HG03378 (cell line): ENCODE results near the gene NDUFAF3.
"Not testable (repeated sequence)": the region's sequence is repeated elsewhere in the genome, so short reads cannot be mapped to it uniquely, and the experiment has no call there.

ENCODE experiments used
- ATAC-seq: cut with Tn5 transposase; IDR thresholded peaks from one replicate; pipeline ENCODE4 v1.9.1; 2021; ENCODE audit warnings: mild to moderate bottlenecking, moderate library complexity; ENCODE audit not compliant: unreplicated experiment

NDUFAF3 gene

DNA sequence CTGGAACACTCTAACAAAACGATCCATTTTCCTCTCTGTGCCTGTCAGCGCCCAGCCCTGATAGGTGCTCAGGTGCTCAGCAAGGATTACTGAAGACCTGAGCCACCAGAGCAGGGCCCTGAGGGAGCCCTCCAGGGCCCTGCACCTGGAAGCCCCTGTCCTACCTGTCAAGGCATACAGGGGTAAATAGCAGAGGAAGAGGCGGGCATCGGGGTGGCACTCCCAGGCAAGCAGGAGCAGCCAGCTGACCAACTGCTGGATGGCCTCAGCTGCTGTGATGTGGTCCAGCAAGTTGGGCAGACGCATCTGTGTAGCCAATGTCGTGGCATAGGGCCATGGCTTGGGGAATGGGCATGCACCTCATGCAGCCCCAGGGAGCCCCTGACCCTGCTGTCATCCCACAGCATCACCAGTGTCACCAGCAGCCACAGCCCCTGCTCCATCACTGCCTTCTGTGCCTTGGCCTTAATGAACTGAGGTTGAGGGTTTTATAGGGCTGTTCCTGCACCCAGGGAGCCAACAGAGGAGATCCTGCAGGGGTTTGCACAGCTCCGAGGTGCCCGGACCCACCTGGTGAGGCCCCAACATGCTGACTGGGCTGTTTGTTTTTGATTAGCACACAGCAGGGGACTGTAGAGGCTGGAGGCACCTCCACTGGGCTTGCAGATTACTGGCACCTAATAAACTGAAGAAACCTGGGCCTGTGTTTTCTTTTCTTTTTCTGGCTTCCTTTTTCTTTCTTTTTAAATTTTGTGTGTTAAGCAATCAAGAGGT is 22.6 kb upstream of the NDUFAF3 start:
- no peak for ATAC-seq

- no peak for ATAC-seq
Observed at GRCh38 chr3:49001155-49001554, 20.8 kb upstream of the NDUFAF3 start.

GRCh38 chr3:49004352-49005302 is 17.3 kb upstream of the NDUFAF3 start:
- ATAC-seq, result no peak

DNA sequence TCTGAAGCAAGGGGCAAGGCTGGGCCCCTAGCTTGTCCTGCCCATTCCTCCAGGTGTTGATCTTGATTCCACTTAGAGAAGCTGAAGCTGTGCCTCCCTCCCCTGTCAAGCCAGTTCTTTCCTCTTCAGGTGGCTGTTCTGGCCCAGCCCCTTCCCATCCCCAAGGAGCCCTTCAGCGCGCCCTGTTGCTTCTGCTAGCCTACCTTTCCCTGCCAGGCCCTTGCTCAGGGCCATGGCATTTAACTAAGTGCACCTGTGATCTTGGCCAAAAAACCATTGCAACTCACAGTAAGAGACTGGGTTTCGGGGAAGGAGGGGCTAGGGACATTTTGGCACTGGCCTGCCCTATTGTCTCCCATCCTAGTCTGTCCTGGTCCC is 16.6 kb upstream of the NDUFAF3 start:
- ATAC-seq, result no peak

DNA sequence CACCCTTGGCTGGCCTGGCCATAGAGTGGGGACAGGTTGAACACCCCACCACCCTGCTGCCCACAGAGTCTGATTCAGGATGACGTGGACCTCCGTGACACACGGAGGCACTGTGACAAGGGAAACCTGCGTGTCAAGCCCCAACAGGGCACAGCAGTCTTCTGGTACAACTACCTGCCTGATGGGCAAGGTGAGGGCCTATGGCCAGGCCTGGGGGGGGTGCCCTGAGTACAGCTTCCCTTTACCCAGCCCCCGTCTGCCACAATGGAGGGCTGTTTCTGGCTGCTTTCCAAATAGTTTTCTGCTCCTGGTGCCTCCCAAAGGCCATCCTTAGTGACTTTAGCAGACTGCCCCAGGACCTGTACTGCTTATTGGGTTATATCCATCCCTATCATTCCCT is 15.9 kb upstream of the NDUFAF3 start:
- ATAC-seq, result no peak

DNA sequence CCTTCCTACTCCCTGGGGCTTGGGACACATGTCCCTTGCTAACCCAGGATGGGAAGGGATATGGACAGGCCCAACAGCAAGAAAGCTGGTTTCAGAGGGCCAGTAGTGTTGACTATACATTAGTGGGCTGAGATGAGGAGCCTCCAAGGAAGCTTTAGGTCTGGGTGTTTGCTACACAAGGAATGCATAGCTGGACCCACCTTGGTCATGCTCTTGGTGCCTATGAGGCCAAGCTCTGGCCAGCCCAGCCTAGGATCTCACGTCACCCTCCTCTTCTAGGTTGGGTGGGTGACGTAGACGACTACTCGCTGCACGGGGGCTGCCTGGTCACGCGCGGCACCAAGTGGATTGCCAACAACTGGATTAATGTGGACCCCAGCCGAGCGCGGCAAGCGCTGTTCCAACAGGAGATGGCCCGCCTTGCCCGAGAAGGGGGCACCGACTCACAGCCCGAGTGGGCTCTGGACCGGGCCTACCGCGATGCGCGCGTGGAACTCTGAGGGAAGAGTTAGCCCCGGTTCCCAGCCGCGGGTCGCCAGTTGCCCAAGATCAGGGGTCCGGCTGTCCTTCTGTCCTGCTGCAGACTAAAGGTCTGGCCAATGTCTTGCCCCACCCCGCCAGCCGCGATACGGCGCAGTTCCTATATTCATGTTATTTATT is 15.4 kb upstream of the NDUFAF3 start:
- no peak for ATAC-seq

DNA sequence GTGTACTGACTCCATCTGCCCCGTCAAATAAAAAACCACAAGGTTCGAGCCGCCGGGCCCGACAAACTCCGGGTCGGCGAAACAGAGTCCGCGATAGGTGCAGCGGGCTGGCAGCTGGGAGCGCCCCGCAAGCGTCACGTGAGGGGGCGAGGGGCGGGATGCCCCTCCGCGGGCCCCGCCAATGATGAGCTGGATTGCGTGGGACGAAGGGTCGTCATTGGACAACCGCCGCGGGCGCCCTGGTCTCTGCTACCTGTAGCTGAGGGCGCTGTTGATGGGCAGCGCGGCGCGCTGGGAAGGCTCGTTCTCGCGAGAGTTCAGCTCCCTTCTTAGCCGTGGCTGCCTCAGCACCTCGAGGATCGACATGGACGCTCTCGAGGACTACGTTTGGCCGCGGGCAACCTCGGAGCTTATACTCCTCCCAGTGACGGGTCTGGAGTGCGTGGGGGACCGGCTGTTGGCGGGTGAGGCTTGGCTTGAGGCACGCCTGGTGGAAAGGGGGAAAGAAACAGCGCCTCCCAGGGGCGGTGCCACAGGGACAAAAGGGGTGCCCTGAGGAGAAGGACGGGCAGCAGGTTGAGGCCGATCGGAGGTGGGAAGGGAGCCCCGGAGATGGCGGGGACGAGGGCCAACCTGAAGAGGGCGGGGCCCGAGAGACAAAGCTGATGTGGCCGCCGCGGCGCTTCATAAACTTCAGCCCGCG is 14.7 kb upstream of the NDUFAF3 start, which contains the start of gene WDR6:
WDR6 (plus strand) TSS at position 324 of the 703 bp plus-strand sequence; CDS start at position 365, 41 bp downstream.
- peak; percentile 73 for ATAC-seq

DNA sequence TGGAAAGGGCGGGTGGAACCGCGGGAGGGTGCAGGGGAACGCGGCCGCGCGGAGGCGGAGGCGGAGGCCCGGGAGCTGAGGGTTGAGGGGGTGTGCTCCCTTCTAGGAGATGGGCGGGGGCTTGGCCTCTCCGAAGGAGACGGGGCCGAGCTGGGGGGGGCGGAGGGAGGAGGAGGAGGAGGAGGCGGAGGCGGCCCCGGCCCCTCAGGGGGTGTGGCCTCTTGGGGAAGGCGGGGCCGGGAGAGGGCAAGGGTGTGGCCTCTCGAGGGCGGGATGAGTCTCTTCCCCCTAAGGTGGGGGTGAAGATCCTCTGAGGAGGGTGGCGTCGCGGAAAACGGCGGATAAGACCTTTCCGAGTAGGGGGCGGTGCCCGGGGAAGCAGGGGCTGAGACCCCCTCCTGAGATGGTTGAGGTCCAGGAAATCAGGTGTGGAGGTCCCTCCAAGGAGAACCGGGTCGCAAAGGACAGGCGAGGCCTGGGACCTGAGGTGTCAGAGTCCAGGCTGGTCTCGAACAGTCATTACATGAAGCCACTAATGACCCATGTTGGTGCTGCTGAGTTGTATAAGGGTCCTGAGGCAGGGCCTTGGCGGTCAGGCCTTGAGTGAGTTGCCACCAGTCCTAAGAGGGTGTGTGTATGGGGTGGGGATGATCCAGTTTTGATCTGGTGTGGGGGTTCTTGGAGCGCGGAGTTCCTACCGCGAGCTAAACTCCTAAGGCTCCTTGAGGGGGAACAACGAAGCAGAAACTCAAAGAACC is 14.0 kb upstream of the NDUFAF3 start:
- ATAC-seq, result peak; percentile 22

- not testable (repeated sequence) for ATAC-seq
Observed at GRCh38 chr3:49008627-49009026, 13.3 kb upstream of the NDUFAF3 start.

GRCh38 chr3:49009396-49009795 is 12.5 kb upstream of the NDUFAF3 start:
- ATAC-seq, result no peak

DNA sequence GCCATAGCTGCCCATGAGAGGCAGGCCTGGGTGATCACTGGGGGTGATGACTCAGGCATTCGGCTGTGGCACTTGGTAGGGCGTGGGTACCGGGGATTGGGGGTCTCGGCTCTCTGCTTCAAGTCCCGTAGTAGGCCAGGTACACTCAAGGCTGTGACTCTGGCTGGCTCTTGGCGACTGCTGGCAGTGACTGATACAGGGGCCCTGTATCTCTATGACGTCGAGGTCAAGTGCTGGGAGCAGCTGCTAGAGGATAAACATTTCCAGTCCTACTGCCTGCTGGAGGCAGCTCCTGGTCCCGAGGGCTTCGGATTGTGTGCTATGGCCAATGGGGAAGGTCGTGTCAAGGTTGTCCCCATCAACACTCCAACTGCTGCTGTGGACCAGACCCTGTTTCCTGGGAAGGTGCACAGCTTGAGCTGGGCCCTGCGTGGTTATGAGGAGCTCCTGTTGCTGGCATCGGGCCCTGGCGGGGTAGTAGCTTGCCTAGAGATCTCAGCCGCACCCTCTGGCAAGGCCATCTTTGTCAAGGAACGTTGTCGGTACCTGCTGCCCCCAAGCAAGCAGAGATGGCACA is 9.4 kb upstream of the NDUFAF3 start:
- no peak for ATAC-seq

- no peak for ATAC-seq
Observed at GRCh38 chr3:49013113-49013737, 8.7 kb upstream of the NDUFAF3 start.

DNA sequence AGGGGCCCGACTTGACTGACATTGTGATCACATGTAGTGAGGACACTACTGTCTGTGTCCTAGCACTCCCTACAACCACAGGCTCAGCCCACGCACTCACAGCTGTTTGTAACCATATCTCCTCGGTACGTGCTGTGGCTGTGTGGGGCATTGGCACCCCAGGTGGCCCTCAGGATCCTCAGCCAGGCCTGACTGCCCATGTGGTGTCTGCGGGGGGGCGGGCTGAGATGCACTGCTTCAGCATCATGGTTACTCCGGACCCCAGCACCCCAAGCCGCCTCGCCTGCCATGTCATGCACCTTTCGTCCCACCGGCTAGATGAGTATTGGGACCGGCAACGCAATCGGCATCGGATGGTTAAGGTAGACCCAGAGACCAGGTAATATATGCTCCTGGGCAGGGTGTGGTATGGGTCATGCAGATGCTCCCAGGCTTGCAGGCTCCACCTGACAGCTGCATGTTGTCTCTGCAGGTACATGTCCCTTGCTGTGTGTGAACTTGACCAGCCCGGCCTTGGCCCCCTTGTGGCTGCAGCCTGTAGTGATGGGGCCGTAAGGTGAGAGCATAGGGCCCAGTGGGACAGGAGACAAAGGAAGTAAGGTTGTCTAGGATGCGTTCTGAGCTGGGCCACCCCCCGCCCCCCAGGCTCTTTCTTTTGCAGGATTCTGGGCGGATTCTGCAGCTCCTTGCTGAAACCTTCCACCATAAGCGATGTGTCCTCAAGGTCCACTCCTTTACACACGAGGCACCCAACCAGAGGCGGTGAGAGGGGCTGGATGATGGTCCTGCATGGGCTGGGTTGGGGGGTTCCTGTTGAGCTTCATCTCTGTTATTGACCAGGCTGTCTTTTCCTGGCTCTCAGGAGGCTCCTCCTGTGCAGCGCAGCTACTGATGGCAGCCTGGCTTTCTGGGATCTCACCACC is 7.9 kb upstream of the NDUFAF3 start:
- ATAC-seq, result no peak

GRCh38 chr3:49015072-49015471 is 6.8 kb upstream of the NDUFAF3 start:
- no peak for ATAC-seq

DNA sequence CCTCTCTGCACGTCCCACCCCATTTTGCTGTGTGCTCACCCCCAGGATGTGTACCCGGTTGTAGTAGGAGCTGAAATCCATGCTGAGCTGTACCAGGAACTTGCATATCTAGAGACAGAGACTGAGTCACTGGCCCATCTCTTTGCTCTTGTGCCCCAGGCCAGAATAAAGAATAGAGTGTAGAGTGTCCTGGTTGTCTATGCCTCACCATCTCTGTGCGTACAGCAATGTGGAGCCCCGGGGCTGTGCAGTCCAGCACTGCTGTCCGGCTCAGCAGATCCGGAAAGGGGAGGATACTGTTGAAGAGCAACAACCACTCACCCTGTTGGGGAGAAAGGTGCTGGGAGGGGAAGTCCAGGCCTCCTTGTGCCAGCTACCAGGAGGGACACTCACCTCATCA is 6.2 kb upstream of the NDUFAF3 start:
- no peak for ATAC-seq

- ATAC-seq, result no peak
Observed at GRCh38 chr3:49016414-49017228, 5.3 kb upstream of the NDUFAF3 start.

- no peak for ATAC-seq
Observed at GRCh38 chr3:49017229-49017970, 4.5 kb upstream of the NDUFAF3 start.
